Islet precursor cell (in vitro differentiated cells): Measurements from ENCODE around the gene MXD3.
"Not testable (repeated sequence)": the region's sequence is repeated elsewhere in the genome, so short reads cannot be mapped to it uniquely, and the experiment has no call there.

Experiments used
- DNase-seq: peaks from one replicate; pipeline ENCODE4 v3.0.0-alpha.2; 2018

The MXD3 gene

GRCh38 chr5:177260961-177261360, 50.7 kb downstream of the MXD3 start:
- DNase-seq: no peak

GRCh38 chr5:177258711-177259110, 53.0 kb downstream of the MXD3 start:
- not testable (repeated sequence) for DNase-seq
